GM12873 (cell line): ENCODE results near the gene ZCCHC4.
A peak's percentile ranks its signal among the peaks of the same experiment; 100 is the strongest.

Experiments used
- CTCF ChIP-seq: IDR thresholded peaks from 2 replicates; pipeline ENCODE4 v1.5.1; 2012; ENCODE audit warnings: low read depth, mild to moderate bottlenecking, moderate library complexity, low read length, control low read depth; ENCODE audit not compliant: insufficient read depth; ENCODE audit errors: missing control alignments

ZCCHC4 gene

GRCh38 chr4:25312496-25313200 is at the start of gene ZCCHC4:
Gene ZCCHC4 (plus strand): TSS chr4:25312774. CDS start chr4:25312810, 36 bp downstream.
- TF ChIP-seq CTCF, result peak; percentile 99

- no peak for TF ChIP-seq CTCF
These were observed 40.7 kb upstream of the ZCCHC4 start for GRCh38 chr4:25271866-25272265.

GRCh38 chr4:25280210-25280609 is 32.4 kb upstream of the ZCCHC4 start:
- no peak for TF ChIP-seq CTCF

GRCh38 chr4:25283948-25284347 is 28.6 kb upstream of the ZCCHC4 start:
- TF ChIP-seq CTCF, result no peak

GRCh38 chr4:25284466-25284865 is 28.1 kb upstream of the ZCCHC4 start:
- TF ChIP-seq CTCF, result no peak

- TF ChIP-seq CTCF, result no peak
These were observed 22.0 kb upstream of the ZCCHC4 start for GRCh38 chr4:25290490-25291067.

- no peak for TF ChIP-seq CTCF
These were observed 21.3 kb upstream of the ZCCHC4 start for GRCh38 chr4:25291158-25291733.
